NCI-H2107 (cell line): ENCODE data around the gene ADRB1.

ENCODE experiments used
- DNase-seq: peaks from one replicate; lab custom pipeline; 2025; lab: John Stamatoyannopoulos, UW

The ADRB1 gene

GRCh38 chr10:114057855-114058254 is 14.2 kb downstream of the ADRB1 start:
- DNase-seq = no peak

- DNase-seq = no peak
Measured at GRCh38 chr10:114058297-114058696, 14.6 kb downstream of the ADRB1 start.

DNA sequence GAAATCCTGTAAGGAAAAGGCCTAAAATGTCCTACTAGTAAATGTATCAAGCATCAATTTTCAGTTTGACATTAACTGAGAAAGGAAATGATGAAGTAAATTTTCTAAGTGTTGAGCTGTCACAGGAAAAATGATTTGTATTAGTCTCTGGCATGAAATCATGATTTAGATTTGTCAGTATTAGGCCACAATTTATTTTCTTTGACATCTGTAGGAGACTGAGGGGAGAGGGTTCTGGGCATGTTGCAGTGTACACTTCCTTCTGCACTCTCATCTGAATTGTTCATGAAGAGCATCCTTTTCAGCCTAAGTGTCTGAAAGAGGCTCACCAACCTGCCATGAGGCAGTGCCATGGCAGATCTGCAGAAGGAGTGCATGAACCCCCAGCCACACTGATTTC is 15.9 kb downstream of the ADRB1 start:
- no peak for DNase-seq

- no peak for DNase-seq
Measured at GRCh38 chr10:114060456-114060855, 16.8 kb downstream of the ADRB1 start.

DNA sequence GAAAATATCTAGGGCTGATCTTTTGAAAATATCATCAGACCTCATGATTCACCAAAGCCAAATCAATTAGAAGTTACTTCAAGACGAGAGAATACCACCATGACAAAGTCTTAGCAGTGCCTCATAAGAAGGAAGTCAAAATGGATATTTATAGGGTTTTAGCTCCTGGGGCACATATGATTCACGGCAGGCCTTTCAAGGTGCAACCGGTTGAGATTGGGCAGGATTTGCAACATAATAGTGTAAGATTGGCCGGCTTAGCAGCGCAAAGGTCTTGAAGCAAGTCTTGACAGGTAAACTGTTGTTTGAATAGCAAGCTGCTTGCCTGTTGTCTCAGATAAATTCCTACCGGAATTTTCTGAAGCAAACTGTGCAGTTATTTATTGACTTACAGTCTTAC is 17.5 kb downstream of the ADRB1 start:
- DNase-seq = no peak

- no peak for DNase-seq
Measured at GRCh38 chr10:114061789-114062188, 18.1 kb downstream of the ADRB1 start.

DNA sequence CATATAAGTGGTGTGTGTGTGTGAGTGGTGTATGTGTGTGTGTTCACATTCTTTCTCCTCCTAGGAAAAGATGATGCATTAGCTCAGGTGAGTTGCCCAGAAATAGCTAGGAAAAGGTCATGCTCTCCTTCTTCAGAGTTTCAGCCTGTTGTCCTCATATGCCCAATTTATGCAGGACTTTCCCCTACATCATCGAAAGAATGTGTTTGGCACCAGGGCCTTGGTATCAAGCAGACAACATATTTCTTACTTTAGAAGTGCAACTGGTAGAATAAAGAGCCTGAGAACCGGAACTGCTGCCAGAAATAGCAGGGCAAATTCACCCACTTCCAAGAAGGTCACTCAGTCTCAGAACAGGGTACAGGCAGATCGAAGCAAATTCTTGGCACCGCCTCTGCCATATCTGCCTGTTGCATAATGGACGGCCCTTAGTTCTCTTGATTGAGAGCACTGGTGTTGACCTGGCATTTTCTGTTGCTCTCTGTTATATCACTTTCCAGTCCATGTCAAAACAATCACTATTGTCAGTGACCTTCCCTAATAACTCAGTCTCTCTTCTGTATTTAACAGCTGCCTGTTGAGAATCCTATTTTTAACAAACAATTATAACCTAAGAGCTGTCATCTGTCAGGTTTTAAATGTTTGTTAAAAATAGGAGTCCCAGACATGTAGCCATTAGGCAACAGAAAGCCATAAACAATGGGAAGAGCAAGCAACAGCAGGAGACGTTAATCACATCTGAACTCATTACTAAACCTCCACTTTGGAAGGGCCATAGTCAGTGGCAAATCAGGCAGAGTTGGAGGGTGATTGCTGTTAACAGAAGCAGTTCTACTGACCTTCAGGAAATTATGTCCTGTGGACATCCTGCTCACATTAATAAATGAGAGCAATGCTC is 20.7 kb downstream of the ADRB1 start:
- DNase-seq = no peak

- no peak for DNase-seq
Measured at GRCh38 chr10:114065049-114065435, 21.4 kb downstream of the ADRB1 start.

- DNase-seq = no peak
Measured at GRCh38 chr10:114068054-114068707, 24.5 kb downstream of the ADRB1 start.

DNA sequence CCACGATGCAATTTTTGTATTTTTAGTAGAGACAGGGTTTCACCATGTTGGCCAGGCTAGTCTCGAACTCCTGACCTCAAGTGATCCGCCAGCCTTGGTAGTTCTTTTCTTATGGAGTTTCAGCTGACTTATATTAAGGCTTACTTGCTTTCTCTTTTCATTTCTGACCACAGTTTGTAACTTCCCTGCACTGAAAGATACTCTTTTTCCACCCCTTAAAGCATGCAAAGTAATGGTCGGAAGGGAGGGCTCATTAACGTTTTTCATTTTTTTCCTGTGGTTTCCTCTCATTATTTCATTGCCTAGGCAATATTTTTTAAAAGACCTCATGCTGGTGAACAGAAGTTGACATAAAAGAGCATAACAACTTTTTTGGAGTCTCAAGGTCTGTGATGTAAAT is 27.0 kb downstream of the ADRB1 start:
- no peak for DNase-seq

DNA sequence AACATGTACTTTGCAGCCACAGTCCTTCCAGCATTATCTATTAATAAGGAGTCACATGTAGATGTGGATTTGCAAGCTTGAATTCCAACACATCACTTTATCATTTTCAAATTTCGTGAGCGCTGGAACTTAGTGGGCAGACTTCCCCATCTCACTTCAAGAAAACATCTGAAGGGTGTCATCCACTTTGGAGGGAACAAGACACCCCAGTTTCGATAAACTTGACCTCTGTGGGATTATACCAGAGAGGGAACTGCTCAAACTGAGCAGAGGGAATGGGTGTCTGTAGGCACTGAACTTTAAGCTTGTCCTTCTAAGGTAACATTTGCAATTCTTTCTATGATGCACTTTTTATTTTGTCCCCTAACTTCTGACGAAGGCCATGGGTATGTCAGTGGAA is 27.5 kb downstream of the ADRB1 start:
- DNase-seq = no peak

DNA sequence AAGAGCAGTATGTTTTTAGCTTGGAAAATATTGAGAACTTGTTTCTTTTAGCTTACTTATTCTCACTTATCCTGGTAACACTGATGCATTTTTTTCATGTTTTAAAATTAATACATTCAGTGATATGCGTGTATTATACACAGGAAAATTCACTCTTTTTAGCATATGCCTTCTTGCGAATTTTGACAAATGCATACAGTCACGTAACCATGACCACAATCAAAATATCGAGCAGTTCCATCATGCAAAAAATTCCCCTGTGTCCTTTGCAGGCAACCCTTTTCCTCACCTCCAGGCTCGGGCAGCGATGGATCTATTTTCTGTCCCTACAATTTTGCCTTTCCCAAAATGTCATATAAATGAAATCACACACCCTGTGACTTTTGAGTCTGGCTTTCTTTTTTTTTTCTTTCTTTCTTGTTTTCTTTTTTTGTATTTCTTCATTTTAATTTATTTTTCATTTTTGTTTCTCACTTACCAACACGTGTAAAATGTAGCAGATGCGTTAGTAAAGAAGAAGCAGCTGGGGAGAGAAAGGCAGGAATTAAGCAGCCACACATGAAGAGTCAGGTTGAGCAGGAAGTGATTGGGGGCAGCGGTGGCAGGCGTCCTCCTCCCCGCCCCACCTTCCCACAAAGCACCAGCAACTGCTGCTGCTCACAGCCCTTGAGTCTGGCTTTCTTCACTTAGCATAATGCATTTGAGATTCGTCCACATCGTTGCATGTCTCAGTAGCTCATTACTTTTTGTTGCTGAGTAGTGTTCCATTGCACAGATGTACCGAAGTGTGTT is 29.9 kb downstream of the ADRB1 start:
- DNase-seq = no peak

DNA sequence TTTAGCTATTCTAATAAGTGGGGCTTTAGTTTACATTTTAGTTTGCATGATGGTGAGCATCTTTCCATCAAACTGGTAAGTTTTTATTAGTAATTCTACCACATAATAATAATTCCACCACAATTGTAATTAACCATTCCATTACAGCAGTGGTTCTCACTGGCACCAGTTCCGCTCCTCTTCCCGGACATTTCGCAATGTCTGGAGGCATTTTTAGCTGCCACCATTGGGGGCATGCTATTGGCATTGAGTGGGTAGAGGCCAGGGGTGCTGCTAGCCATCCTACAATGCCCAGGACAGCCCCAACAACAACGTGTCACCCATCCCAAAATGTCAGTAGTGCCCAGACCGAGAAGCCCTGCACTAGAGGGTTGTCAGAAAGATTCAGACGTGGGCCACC is 31.4 kb downstream of the ADRB1 start:
- DNase-seq = no peak

GRCh38 chr10:114077347-114077746 is 33.7 kb downstream of the ADRB1 start:
- DNase-seq = no peak

DNA sequence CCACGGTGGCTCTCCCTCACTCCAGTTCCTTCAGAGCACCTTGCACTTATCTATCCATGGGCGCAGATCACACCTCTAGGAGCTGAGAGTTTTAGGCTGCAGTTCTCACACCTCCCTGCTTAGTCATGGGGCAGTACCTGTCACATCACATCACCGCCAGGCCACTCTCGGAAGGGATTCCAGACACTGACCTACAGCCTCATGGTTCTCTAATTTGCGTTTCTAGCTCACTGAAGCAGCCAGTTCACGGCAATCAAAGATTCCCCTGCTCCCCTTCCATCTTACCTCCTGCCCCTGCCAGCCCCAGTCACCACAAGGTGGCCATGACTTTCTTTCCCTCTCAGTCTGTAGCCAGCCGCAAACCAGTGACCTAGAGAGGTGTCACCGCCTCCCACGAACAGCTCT is 34.2 kb downstream of the ADRB1 start:
- DNase-seq = no peak

- no peak for DNase-seq
Measured at GRCh38 chr10:114078346-114078745, 34.7 kb downstream of the ADRB1 start.

GRCh38 chr10:114079421-114079820 is 35.8 kb downstream of the ADRB1 start:
- no peak for DNase-seq

DNA sequence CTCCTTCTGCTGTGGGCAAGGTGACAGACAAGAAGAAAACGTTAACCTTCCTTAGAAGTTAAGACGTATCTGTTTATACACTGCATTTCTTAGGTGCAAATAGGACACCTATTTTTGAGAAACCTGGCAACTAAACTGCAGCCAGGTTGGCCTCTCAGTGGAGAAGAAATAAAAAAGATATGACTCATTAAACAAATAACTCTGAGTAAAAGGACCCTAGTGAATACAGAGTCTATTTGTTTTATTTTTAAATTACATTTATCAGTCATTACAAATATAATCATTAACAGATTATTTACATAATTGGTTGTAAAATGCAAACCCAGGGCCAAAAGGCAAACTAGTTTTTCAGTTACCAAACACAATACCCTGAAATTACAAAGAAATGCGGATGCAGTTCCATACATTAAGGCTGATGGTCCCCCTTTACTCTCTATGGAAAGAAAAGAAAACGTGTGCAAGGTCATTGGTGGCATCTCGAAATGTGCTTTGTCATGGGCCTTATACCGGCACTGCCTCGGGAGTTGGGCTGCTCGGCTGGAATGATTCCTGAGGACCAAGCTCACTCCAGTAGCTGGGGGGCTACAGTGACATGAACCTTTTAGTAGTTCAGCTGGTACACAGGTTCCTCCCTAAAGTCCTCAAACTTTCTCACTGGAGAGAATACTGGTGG is 38.4 kb downstream of the ADRB1 start:
- no peak for DNase-seq

GRCh38 chr10:114083040-114083439 is 39.4 kb downstream of the ADRB1 start:
- no peak for DNase-seq

GRCh38 chr10:114084215-114084614 is 40.5 kb downstream of the ADRB1 start:
- DNase-seq = no peak

- DNase-seq = no peak
Measured at GRCh38 chr10:114087255-114087654, 43.6 kb downstream of the ADRB1 start.

GRCh38 chr10:114087655-114088054 is 44.0 kb downstream of the ADRB1 start:
- DNase-seq = no peak
